Measurements from ENCODE around the gene IGSF9B. TPM values are rescaled to one million over a fixed set of nuclear protein-coding genes. Genes with fewer than 3 reads are reported as not detected.

IGSF9B gene
- total RNA-seq, 1 donor from 2014 or later = 6.9 TPM

DNA sequence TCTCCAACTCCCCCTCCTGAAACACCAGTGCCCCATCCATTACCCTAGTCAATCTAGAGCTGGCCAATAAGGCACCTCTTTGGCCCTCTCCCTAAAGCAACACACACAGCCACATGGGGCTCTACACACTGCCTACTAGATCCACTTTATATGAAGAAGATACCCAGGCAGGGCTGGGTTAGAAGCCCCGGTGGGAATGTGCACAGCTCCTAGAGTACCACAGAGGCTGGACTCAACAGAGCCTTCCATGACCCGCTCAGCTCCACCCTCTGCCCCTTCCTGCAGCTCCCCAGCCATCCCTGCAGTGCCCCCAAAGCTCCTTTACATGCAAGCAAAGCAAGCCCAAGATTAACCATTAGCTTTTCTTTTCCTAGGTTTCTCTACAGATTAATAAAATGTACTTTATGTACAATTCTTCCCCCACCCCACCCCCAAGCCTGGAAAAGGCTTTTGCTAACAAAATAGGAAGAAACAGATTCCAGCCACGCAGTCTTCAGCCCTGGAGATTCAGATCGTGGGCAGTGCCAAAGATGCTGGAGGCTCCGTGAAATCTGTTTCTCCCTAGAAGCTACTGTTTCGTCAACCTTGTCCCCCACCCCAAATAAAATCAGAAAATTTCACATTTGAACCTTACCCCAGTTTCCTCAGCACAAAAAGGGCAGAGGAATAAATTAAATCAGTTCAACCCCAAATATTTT is 51.8 kb downstream of the IGSF9B start:
- no peak for FAIRE-seq
- no peak for DNase-seq (ENCODE audit: low spot score in 2 of 2)

DNA sequence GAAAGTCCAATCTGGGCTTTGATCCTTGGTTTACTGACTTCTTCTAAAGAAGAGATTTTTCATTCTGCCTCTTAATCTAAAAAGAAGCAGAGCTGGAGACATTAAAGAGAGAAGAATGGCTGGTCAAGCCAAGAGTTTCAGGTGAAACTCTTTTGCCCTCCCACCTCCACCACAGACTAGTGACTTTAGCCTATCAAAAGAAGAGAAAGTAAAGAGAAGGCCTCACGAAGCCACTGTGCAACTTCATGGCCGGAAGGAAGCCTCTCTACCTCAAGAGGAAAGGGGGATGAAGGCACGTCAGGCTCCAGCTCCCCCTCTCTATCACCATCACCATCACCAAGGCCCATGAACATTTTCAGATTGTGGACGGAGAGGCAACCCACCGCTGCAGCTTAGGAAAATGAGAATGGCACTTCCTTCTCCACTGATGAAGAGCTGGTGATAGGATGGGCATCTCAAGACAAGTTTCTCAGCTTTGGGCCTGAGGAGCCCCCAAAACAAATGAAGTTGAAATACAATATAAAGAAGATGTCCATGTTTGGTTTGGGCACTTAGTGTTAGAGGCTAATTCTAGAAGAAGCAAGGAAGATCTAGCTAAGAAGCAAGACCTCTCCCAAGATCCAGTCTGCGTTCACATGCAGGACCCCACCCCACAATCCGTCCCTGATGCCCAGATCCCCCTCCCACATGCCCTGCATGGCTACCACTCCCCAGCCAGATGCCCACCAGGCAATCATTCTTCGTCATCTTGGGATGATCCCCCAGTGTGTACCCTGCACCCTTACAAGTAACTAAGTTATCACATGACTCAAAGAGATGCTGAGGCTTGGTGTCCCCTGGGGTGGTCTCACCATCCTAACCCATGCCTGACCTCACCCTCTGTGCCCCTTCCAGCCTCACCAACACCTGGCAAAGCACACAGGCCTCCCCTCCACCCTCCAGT is 52.6 kb downstream of the IGSF9B start:
- no peak for FAIRE-seq
- no peak for DNase-seq (ENCODE audit: low spot score in 2 of 2)

DNA sequence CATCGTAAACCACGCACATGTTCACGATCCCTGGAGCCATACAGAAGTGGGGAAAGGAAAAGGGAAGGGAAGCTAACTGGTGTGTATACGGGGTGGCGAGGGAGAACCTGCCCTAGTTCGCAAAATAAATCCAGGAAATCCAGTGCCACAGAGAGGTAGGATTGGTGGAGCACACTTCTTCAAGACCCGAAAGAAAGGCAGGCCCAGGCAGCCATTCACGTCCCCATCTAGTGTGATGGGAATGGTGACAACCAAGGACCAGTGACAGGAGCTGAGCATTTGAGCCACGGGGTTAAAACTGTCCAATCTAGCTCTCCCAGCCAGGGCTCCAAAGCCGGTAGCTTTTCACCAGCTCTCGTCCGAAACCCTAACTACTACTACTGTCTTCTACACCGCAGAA is 53.7 kb downstream of the IGSF9B start:
- no peak for DNase-seq (ENCODE audit: low spot score in 2 of 2)
- FAIRE-seq = no peak

DNA sequence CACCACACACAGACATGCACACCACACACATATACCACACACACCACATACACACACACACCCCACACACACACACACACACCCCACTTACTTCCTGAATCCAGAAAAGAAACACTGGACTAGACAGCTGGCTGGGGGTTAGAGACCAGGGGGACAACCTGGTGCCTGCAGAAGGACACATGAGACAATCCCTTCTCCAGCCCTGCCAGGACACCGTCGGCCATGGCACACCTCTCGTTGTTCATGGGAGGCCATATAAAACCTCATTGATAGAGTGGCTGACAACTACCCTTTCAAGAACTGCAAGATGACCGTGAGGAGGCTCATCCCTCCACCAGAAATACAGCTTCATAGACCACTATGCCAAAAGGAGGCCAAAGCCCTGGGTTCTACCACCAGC is 54.3 kb downstream of the IGSF9B start:
- DNase-seq (ENCODE audit: low spot score in 2 of 2) (no peak), FAIRE-seq (no peak)

DNA sequence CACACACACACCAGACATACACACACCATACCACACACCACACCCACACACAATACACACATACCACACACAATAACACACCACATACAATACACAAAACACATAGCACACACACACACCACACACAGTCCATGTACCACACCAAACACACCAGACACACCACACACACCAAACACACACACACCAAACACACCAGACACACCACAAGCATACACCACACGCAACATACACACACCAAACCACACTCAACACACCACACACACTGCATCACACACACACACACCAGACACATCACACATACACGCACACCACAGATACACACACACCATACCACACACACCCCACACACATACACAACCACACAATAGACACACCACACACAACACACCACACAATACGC is 54.8 kb downstream of the IGSF9B start:
- no peak for FAIRE-seq
- no peak for DNase-seq (ENCODE audit: low spot score in 2 of 2)

DNA sequence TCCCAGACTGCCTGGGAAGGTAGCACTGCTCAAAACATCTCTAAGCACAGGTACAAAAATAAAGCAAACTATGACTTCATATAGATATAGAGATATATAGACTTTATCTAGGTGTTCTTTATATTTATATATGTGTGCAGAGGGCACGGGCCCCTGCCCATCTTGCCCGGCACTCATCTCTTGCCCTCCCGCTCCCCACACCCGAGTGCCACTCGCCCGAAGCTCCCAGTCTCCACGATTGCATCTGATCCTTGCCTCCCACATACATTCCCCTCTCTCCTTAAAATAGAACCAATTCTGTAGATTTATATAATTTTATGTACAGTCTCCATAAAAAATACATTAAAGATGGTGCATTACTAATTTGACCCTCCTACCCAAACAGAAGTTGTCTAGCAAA is 55.5 kb downstream of the IGSF9B start:
- FAIRE-seq (no peak), DNase-seq (ENCODE audit: low spot score in 2 of 2) (no peak)

DNA sequence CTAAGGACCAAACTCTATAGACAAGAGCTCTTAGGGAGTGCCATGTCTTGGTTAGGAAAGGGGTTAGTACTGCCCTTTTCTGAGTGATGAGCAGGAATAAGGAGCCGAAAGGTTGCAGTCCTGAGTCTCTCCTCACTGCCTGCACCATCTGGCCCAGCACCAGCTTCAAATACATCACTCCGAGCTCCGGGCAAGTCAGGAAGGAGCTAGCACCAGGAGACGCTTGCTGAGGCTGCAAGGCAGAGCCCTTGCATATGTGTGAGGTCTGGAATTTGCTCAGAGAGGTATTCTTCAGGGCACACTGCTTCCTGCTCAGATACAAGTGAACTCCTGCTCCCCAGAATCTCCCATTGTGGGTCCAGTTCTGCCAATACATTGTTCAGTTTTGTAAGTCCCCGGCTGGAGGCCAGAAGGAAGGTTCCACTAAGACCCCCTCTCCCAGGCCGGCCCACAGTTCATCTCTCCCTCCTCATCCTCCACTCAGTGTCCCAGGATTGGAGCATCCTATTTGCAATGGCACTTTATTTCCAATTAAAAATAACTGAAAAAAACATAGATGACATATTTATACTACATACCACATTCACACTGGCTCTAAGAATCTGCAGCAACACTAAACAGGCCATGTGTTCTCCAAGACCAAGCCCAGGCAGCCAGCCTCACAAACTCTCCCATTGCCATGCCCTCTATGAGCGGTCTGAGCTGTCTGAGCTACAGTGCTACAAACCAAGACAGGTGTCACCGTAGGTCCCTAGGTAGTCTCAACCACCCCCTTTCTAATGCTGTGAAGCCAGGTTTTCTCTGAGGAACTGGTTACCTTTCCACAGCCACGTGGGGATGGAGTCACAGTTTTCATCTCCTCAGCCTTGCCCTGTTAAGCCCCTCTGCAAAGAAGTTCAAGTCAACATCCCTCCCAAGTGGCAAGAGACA is 56.3 kb downstream of the IGSF9B start:
- DNase-seq (ENCODE audit: low spot score in 2 of 2) (no peak), FAIRE-seq (no peak)

DNA sequence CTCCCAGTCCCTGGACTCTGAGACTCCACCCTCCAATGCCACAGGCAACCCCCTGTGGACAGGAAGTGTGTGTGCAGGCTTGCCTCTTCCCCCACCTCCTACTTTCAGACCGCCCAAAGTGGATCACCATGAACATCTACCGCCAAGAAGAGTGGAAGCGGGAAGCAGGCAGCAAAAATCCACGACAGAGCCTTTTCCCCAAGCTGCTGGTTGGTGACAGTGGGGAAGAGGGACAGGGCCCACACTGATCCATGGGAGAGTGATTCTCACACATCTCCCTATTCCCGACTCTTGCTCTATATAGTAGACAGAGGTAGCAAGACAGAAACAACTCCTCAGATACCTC is 58.0 kb downstream of the IGSF9B start:
- FAIRE-seq = no peak
- DNase-seq (ENCODE audit: low spot score in 2 of 2) = no peak

DNA sequence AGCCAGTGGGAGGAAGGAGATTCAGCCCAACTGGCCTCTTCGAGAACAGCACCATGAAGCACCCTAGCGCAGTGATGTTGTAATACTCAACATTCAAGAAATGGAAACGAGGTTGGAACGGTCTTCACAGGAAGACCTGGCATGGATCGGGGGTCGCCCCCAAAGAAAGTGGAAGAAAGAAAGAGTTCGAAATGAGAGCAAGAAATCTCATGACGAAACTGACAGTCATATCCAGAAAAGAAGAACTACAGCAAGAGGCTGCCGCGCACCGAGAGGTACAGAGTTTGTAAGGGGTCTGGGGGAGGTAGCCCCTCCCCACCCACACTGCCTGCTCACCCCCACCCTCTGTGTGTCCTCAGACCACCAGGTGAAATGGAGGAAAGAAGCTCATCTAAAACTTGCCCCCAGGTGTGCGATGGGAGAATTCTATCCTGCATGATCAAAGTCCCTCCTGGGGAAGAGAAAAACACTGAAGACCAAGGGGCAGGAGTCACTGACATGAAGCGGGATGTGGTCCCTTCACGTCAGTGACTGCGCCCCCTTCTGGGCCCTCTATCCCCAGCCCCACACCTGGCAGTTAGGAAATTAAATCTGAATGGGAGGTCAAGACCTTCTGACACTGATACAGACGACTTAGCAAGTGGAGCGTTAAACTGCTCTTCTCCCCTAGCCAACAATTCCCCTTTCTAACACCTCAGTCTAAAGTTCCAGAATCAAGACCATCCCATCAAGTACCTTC is 58.6 kb downstream of the IGSF9B start:
- DNase-seq (ENCODE audit: low spot score in 2 of 2) (no peak), FAIRE-seq (no peak)

DNA sequence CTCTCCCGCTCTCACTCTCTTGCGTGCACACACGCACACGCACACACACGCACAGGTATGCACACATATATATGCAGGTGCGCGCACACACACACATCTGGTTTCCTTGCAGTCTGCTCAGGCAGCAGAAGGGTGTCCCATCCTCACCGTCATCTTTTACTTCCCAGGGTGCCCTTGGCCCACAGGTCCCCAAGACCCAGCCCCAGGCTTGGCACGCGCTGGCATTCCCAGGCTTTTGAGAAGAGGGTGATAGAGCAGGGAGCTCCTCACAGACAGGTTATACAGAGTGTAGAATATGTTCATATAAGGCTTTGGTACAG is 59.5 kb downstream of the IGSF9B start:
- FAIRE-seq (no peak), DNase-seq (ENCODE audit: low spot score in 2 of 2) (no peak)

DNA sequence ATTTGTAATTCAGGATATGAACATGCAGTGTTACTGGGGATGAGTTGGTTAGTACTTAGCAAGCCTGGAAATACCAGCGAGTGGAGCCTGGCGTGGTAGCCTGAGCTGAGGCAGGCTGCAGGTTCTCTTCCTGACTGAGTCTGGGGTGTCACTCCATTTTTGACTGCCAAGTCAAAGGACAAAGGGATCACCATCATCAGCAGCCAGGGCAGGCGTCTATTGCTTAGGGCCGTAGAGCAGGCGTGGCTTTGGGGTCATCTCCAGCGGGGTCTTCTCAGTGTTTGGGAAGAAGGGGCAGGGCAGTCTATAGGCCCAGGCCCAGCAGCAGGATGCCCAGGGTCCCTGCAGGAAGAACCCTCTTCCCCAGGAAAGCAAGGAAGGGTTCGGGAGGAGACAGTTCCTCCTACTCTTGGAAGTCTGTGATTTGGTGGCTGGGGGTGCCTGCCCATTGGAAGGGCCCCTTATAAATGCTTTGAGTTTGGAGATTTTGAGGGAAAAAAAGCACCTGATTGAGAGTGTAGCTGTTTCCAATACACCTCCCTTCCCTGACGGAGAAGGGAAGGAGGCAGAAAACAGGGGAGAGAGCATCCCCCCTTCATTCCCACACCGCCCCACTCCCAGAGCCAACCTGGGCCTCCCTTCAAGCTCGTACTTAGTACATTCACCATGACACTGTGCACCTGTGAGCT is 60.0 kb downstream of the IGSF9B start:
- FAIRE-seq (no peak), DNase-seq (ENCODE audit: low spot score in 2 of 2) (no peak)

DNA sequence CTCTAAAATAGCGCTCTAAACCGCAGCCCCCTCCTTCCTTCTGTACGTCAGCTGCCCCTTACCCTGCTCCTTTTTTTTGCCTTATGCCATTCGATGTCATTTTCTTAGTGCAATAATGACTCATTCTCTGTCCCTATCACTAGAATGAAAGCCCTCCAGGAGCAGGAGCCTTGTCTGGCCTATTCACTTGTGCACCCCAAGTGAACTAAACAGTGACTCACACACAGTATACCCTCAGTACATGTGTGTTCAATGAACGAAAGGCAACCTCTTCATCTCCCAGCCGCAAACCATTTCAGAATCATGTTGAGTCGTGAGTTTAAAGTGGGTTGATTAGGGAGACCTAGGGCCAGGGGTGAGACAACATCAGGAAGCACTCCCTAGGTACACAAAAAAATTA is 60.7 kb downstream of the IGSF9B start:
- DNase-seq (ENCODE audit: low spot score in 2 of 2) (no peak), FAIRE-seq (no peak)

DNA sequence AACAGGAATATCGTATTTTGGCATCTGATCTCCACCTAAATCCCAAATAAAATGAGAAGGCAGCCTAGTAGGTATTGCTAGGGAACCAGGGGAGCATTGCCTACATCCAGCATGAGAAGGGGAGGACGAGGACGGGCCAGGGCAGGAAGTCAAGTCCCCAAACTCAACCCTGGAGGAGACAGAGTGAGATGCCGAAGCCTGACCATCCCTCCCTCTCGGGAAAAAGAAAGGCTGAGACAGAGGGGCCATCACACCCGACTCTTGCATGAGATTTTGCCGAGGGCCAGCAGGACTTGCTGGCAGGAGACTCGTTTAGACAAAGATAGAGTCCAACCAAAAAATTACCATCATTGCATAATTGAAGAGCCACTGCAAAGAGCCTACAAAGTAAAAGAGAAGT is 61.2 kb downstream of the IGSF9B start:
- DNase-seq (ENCODE audit: low spot score in 2 of 2) = no peak
- no peak for FAIRE-seq

DNA sequence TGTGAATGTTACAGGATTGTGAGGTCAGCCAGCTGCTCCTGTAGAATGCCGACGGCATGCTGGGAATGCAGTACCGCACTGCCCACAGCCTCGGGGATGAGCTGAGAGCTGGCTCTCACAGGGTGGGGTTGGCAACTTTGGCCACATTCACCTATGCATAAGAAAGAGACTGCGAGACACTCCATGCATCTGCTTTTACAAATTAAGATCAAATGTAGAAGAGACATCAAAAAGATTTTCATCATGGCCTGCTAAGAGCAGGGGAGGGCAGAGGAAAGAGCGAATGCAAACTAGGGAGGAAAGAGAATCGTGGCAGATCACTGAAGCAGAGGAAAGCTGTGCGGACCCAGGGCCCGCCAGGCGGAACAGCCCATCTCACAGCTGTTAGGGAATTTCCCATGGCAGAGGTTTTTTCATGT is 61.7 kb downstream of the IGSF9B start:
- FAIRE-seq = no peak
- no peak for DNase-seq (ENCODE audit: low spot score in 2 of 2)

DNA sequence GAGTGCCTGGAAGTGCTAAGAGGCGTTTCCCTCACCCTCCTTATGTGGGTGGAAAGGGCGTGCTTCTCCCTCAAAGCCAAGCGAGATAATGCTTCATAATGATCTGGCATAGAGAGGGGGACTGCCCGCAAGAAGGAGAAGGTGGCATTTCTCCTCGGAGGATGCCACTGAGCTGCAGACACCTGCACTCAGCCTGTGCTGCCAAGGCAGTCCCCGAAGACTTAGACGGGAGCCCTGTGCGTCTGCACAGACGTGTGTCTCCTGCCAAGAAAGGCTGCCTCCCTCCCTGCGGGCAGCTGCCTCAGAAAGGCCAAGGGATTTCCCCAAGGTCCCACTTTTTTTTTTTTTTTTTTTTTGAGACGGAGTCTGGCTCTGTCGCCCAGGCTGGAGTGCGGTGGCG is 63.4 kb downstream of the IGSF9B start:
- DNase-seq (ENCODE audit: low spot score in 2 of 2) = no peak
- no peak for FAIRE-seq

DNA sequence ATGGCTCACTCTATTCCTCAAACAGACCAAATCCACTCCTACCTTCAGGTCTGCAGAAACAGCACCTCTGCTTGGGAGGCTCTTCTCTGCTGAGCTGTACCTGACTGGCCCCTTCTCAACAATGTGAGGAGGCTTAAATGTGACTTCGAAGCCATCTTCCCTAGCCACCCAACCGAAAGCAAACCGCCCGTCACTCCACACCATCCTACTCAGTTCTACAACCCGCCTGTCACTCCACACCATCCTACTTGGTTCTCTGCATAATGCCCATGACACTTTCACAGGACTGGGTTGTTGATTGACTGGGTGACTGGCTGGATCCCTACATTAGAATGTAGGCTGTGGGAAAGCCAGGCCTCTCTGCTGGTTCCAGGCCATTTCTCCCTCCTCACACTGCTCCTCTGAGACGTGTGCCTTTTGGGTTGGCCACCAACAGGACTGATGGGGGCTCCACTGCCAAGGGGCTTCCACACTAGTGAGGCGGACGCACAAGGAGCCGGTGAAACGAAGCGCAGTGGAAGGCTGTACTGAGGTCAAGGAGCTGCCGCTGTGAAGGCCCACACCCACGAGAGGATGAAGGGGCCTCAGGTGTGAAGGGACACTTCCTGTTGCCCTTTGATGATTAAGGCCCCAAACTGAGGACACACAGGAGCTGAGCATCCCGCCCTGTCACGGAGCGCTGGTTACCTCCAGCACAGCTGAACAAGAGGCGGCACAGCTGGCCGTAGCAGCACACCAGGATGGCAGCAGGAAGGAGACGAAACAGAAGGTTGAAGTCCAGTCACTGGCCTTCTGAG is 64.0 kb downstream of the IGSF9B start:
- FAIRE-seq (no peak), DNase-seq (ENCODE audit: low spot score in 2 of 2) (no peak)

DNA sequence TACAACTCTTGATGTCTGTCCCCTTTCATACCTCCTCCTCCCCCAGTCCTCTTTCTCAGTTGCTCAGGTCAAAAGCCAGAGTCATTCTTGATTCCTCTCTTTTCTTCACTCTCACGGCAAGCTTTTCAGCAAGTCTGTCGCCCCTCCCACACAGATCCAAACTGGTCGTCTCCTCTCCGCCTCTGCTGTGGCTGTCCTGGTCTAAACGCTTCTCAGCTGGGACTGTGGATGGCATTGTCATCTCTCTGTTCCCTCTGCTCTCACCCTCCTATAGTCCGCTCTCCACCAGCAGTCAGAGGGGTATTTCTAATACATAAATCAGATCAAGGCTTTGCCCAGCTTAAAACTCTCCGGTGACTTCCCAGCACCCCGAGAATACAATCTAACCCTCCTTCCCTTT is 64.6 kb downstream of the IGSF9B start:
- FAIRE-seq (no peak), DNase-seq (ENCODE audit: low spot score in 2 of 2) (no peak)

DNA sequence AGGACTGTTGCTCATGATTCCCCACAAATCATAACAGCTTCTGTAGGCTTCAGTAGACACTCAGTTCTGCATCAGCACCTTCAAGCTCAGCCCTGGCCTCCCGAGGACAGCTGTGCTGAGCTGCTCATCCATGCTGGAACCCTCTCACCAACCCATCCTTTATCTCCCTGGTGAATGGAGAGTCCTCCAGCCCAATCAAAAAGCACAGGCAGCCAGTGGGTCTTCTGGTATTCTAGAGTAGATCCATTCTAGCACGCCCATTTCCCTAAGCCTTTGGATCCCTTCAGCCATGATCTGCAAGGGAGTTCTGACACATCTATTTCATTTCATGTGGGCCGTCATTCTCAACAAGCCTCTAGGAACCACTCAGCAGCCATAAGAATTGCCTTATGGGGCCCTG is 66.9 kb downstream of the IGSF9B start:
- DNase-seq (ENCODE audit: low spot score in 2 of 2) = no peak
- FAIRE-seq = no peak

DNA sequence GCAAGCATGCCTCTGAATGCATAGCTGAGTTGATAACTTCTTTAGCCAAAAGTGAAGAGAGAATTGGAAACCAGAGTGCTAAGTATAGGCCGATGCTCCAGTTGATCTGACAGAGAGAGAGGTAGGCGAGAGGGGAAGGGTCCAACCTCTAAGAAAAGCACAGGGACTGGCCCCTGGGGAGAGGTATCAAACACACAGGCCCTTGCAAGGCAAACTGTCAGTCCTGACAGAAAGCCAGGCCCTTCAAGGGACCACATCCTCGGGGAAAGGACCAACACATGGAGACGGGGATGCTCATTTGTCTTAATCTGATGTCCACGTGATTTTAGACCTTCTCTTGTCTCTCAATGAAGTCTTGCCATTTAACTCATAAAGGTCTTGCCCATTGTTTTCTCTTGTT is 67.6 kb downstream of the IGSF9B start:
- DNase-seq (ENCODE audit: low spot score in 2 of 2) (no peak), FAIRE-seq (no peak)

All from frontal cortex (tissue), 4 donors.